Transverse colon (tissue), 4 donors: ENCODE results near the gene IRAG1. TPM values are rescaled to one million over a fixed set of nuclear protein-coding genes. Genes with fewer than 3 reads are reported as not detected.

ENCODE experiments used
- DNase-seq: peaks from one replicate; pipeline ENCODE4 v3.0.0-alpha.2; 2019
- H3K27ac ChIP-seq, 4 donors: fragments of 200-600 bp; sonication (generic); 2 replicates each; pipeline ENCODE4 v1.5.1; 2016 to 2018; ENCODE audit warnings: inconsistent platforms in 4 of 4
- H3K27me3 ChIP-seq: fragments of 200-600 bp; sonication (generic); 2 replicates; pipeline ENCODE4 v1.5.1; 2017; ENCODE audit warnings: inconsistent platforms
- H3K36me3 ChIP-seq, 4 donors: fragments of 200-600 bp; sonication (generic); 2 replicates each; pipeline ENCODE4 v1.5.1; 2017 to 2019; ENCODE audit warnings: inconsistent platforms in 4 of 4
- H3K4me1 ChIP-seq, 4 donors: fragments of 200-600 bp; sonication (generic); 2 replicates each; pipeline ENCODE4 v1.5.1; 2017 to 2020; ENCODE audit warnings: inconsistent platforms in 4 of 4
- H3K4me3 ChIP-seq, 4 donors: fragments of 200-600 bp; sonication (generic); 1 replicate in 1 of 4; 2 replicates in 3 of 4; pipeline versions ENCODE4 v1.5.1 to v1.6.1; 2017 to 2019; ENCODE audit warnings: inconsistent platforms in 4 of 4
- H3K9me3 ChIP-seq, 2 donors: fragments of 200-600 bp; sonication (generic); 2 replicates each; pipeline ENCODE4 v1.5.1; 2017 to 2019; ENCODE audit warnings: inconsistent platforms in 2 of 2
- CTCF ChIP-seq, 5 experiments: fragments of 200-600 bp in 3 of 5; fragments of 450-650 bp in 2 of 5; sonication (generic) in 3 of 5; IDR thresholded peaks; 1 replicate in 2 of 5; 2 replicates in 3 of 5; pipeline ENCODE4 v1.5.1; 2016 to 2017; ENCODE audit warnings: antibody characterized with exemption in 5 of 5, inconsistent platforms in 3 of 5, mild to moderate bottlenecking in 2 of 5, moderate library complexity in 1 of 5
- EP300 ChIP-seq: sonication (generic); formaldehyde crosslinking; IDR thresholded peaks from one replicate; pipeline ENCODE4 v1.6.1; 2017; ENCODE audit warnings: antibody characterized with exemption, low read depth
- POLR2A ChIP-seq: fragments of 450-650 bp; IDR thresholded peaks from one replicate; pipeline ENCODE4 v1.6.1; 2016; ENCODE audit warnings: antibody characterized with exemption, mild to moderate bottlenecking, moderate library complexity
- POLR2AphosphoS5 ChIP-seq, 3 donors: sonication (generic); formaldehyde crosslinking; IDR thresholded peaks; one replicate each; pipeline ENCODE4 v1.6.1; 2016; ENCODE audit warnings: antibody characterized with exemption in 3 of 3
- WGBS, 2 donors: methylation state at CpG; one replicate each; pipeline ENCODE4 v1.1.5; 2018; ENCODE audit warnings: low coverage in 1 of 2; 5-methylcytosine and 5-hydroxymethylcytosine counted together
- in situ Hi-C, 4 donors: fragments of 200-750 bp; cut with MboI; loops; one replicate each; pipeline versions ENCODE4 v1.15.0 to v1.15.1; 2017; ENCODE audit warnings: low sequenced_read_pairs in 3 of 4, low pct_ligation_motif_present in 1 of 4, low pct_unique_long_range_greater_than_20kb in 1 of 4
- intact Hi-C: fragments of 100-400 bp; cut with DNase I; formaldehyde crosslinking; loops from one replicate; pipeline ENCODE4 v1.15.1; 2023; ENCODE audit warnings: low total_unique reads
- total RNA-seq, 4 donors: library from RNA; depleted of rRNA; stranded (reverse); fragments of >200 nt; gene quantifications; one replicate each; pipeline ENCODE4 v1.1.0, GENCODE V29; 2016

Gene IRAG1
- total RNA-seq, 4 donors from 2014 or later: 19.4 to 48.8 (median 24.9) TPM

DNA sequence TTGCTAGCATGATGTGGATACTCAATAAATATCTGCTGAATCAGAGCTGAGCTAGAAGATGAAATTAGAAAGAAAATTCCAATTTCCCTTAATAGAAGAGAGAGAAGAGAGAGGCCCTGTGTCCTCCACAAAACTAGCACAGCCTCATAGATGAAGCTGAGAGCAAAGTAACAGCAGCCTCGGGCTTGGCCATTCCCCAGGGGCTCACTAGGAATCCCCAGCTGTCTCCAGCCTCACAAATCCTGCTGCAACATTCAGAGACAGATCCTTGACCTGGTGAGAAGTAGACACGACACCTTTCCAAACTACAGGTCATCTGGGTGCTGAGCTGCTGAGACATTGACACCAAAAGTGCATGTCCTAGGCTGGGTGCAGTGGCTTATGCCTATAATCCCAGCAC, 26.1 kb upstream of the IRAG1 start:
- intact Hi-C loops (no loop called here), in situ Hi-C loops (no loop called here)
- WGBS, 2 donors: 51% methylated on average over 2 of the region's 2 CpGs; no CpG with 5 or more reads in 1 of the 2 donors
- DNase-seq: no peak
- Histone ChIP-seq H3K4me1 (no peaks in the 10 kb centered on the region), H3K27me3 (no peaks in the 10 kb centered on the region), H3K27ac (no peak overlapping the region), H3K4me3 (no peak overlapping the region), H3K36me3 (no peaks in the 10 kb centered on the region), H3K9me3 (no peaks in the 10 kb centered on the region)
- no peak for TF ChIP-seq EP300
- no peak for TF ChIP-seq CTCF (IDR thresholded peaks at IDR 0.05)
- TF ChIP-seq POLR2AphosphoS5 (IDR thresholded peaks at IDR 0.05): no peak
- TF ChIP-seq POLR2A: no peak

DNA sequence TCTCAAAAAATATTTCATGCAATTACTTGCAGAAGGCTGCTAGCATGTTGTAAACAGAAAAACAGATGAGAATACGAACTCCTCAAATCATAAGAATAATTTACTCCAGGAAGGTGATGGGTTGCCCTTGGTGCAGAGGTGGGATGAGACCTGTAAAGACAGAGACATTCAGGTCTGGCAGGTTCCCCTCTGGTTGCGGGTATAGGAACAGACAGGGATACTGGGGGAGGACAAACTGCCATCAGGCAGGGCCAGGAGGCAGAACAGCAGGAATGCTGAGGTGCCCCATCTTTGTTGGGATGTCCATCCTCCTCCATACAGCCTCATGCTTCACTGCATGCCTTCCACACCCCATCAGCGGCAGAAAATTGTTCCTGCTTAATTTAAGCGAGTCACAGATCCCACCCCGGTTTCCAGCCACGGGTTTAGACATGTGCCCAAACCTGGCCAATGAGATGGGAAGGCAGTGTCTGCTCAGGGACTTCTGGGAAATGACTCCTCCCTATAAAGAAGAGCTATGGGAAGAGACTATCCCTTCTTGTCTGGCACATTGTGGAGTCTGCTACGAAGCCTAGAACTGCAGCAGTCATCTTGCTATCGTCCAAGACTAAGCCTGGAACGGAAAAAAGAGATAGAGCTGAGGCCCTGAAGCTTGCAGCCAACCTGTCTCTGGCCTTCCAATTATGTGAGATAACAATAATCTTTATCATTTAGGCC, 23.1 kb upstream of the IRAG1 start:
- Histone ChIP-seq H3K27ac (no peak overlapping the region), H3K4me3 (no peak overlapping the region), H3K9me3 (no peaks in the 10 kb centered on the region), H3K4me1 (no peaks in the 10 kb centered on the region), H3K27me3 (no peaks in the 10 kb centered on the region), H3K36me3 (no peaks in the 10 kb centered on the region)
- intact Hi-C loops (no loop called here), in situ Hi-C loops (no loop called here)
- TF ChIP-seq POLR2A (no peak), CTCF (IDR thresholded peaks at IDR 0.05) (no peak), EP300 (no peak), POLR2AphosphoS5 (IDR thresholded peaks at IDR 0.05) (no peak)
- DNase-seq: no peak
- WGBS, 2 donors: 83 to 86% methylated on average over 1 to 9 of the region's 9 CpGs

- WGBS, 2 donors: 55 to 88% methylated on average over 2 to 3 of the region's 3 CpGs
Measured at GRCh38 chr11:10716122-10716521, 22.6 kb upstream of the IRAG1 start.

DNA sequence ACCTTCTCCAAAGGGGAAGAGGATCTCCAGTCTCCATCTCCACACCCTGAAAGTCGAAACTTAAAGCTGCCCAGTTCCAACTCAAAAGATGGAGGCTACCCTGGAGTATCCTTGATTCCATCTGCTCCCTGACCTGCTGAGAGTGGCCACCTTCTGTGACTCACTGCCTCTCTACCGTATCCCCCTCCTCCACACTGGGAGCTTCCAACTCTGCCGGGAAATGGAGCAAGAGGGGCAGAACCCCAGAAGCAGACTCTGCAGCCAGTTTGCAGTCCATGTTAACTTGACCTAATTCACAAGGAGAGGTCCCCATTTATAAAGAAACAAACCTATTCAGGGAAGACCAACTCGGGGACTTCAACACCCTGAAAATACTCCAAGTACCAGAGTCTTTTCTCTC, 22.0 kb upstream of the IRAG1 start:
- DNase-seq: no peak
- H3K9me3 ChIP-seq: no peaks in the 10 kb centered on the region
- TF ChIP-seq POLR2AphosphoS5 (IDR thresholded peaks at IDR 0.05) (no peak), EP300 (no peak), POLR2A (no peak), CTCF (IDR thresholded peaks at IDR 0.05) (no peak)
- no peak overlapping the region for H3K27ac ChIP-seq
- no peaks in the 10 kb centered on the region for H3K27me3 ChIP-seq
- no peaks in the 10 kb centered on the region for H3K4me1 ChIP-seq
- no peak overlapping the region for H3K4me3 ChIP-seq
- in situ Hi-C loops: no loop called here
- intact Hi-C loops: no loop called here
- WGBS, 2 donors: 60 to 64% methylated on average over 1 to 4 of the region's 4 CpGs
- H3K36me3 ChIP-seq: no peaks in the 10 kb centered on the region

More at GRCh38 chr11:10716122-10716521, 22.6 kb upstream of the IRAG1 start:
- in situ Hi-C loops: no loop called here
- H3K36me3 ChIP-seq: no peaks in the 10 kb centered on the region
- no peak overlapping the region for H3K27ac ChIP-seq
- intact Hi-C loops: no loop called here
- H3K4me3 ChIP-seq: no peak overlapping the region
- H3K9me3 ChIP-seq: no peaks in the 10 kb centered on the region
- no peak for DNase-seq
- H3K4me1 ChIP-seq: no peaks in the 10 kb centered on the region
- TF ChIP-seq CTCF (IDR thresholded peaks at IDR 0.05) (no peak), EP300 (no peak), POLR2AphosphoS5 (IDR thresholded peaks at IDR 0.05) (no peak), POLR2A (no peak)
- H3K27me3 ChIP-seq: no peaks in the 10 kb centered on the region
